Measurements from ENCODE around the gene HTRA3. TPM values are rescaled to one million over a fixed set of nuclear protein-coding genes. Genes with fewer than 3 reads are reported as not detected.

The HTRA3 gene
- polyA plus RNA-seq, 1 donor = 15.5 TPM

- Histone ChIP-seq H3K27me3 (ENCODE audit: control insufficient read depth, insufficient read depth, low read length) (no peaks in the 10 kb centered on the region), H3K36me3 (ENCODE audit: control insufficient read depth, insufficient read depth, low read length) (no peaks in the 10 kb centered on the region), H3K27ac (ENCODE audit: low read length) (no peak overlapping the region), H3K4me1 (ENCODE audit: control insufficient read depth, insufficient read depth, low read length) (peaks cover 5% of the 10 kb centered on the region), H3K9me3 (ENCODE audit: control insufficient read depth, low read depth, low read length) (peaks cover 5% of the 10 kb centered on the region), H3K4me3 (ENCODE audit: low read length) (no peak overlapping the region)
- no peak for DNase-seq
- 59% methylated on average over 5 of the region's 7 CpGs for WGBS (ENCODE audit: insufficient coverage, low lambda C conversion rate)
Observed at GRCh38 chr4:8248091-8248490, 21.5 kb upstream of the HTRA3 start.

- no CpG with 5 or more reads among the region's 3 CpGs for WGBS (ENCODE audit: insufficient coverage, low lambda C conversion rate)
- no peak for DNase-seq
- H3K4me3 ChIP-seq (ENCODE audit: low read length) = no peak overlapping the region
- H3K36me3 ChIP-seq (ENCODE audit: control insufficient read depth, insufficient read depth, low read length) = no peaks in the 10 kb centered on the region
- peaks cover 5% of the 10 kb centered on the region for H3K4me1 ChIP-seq (ENCODE audit: control insufficient read depth, insufficient read depth, low read length)
- peaks cover 1% of the 10 kb centered on the region for H3K9me3 ChIP-seq (ENCODE audit: control insufficient read depth, low read depth, low read length)
- H3K27me3 ChIP-seq (ENCODE audit: control insufficient read depth, insufficient read depth, low read length) = no peaks in the 10 kb centered on the region
- H3K27ac ChIP-seq (ENCODE audit: low read length) = no peak overlapping the region
Observed at GRCh38 chr4:8250227-8250626, 19.3 kb upstream of the HTRA3 start.

GRCh38 chr4:8250637-8251036 lies 18.9 kb upstream of the HTRA3 start:
- Histone ChIP-seq H3K4me1 (ENCODE audit: control insufficient read depth, insufficient read depth, low read length) (peaks cover 5% of the 10 kb centered on the region), H3K4me3 (ENCODE audit: low read length) (no peak overlapping the region), H3K27me3 (ENCODE audit: control insufficient read depth, insufficient read depth, low read length) (no peaks in the 10 kb centered on the region), H3K27ac (ENCODE audit: low read length) (no peak overlapping the region), H3K36me3 (ENCODE audit: control insufficient read depth, insufficient read depth, low read length) (no peaks in the 10 kb centered on the region), H3K9me3 (ENCODE audit: control insufficient read depth, low read depth, low read length) (no peaks in the 10 kb centered on the region)
- DNase-seq = no peak
- no CpG with 5 or more reads among the region's 7 CpGs for WGBS (ENCODE audit: insufficient coverage, low lambda C conversion rate)

GRCh38 chr4:8251110-8251883 lies 18.3 kb upstream of the HTRA3 start:
- Histone ChIP-seq H3K36me3 (ENCODE audit: control insufficient read depth, insufficient read depth, low read length) (no peaks in the 10 kb centered on the region), H3K9me3 (ENCODE audit: control insufficient read depth, low read depth, low read length) (no peaks in the 10 kb centered on the region), H3K4me3 (ENCODE audit: low read length) (no peak overlapping the region), H3K27me3 (ENCODE audit: control insufficient read depth, insufficient read depth, low read length) (no peaks in the 10 kb centered on the region), H3K4me1 (ENCODE audit: control insufficient read depth, insufficient read depth, low read length) (peaks cover 5% of the 10 kb centered on the region), H3K27ac (ENCODE audit: low read length) (no peak overlapping the region)
- WGBS (ENCODE audit: insufficient coverage, low lambda C conversion rate) = no CpG with 5 or more reads among the region's 24 CpGs
- no peak for DNase-seq

GRCh38 chr4:8252301-8253173 lies 17.0 kb upstream of the HTRA3 start:
- Histone ChIP-seq H3K4me3 (ENCODE audit: low read length) (no peak overlapping the region), H3K9me3 (ENCODE audit: control insufficient read depth, low read depth, low read length) (no peaks in the 10 kb centered on the region), H3K4me1 (ENCODE audit: control insufficient read depth, insufficient read depth, low read length) (no peaks in the 10 kb centered on the region), H3K27ac (ENCODE audit: low read length) (no peak overlapping the region), H3K27me3 (ENCODE audit: control insufficient read depth, insufficient read depth, low read length) (no peaks in the 10 kb centered on the region), H3K36me3 (ENCODE audit: control insufficient read depth, insufficient read depth, low read length) (no peaks in the 10 kb centered on the region)
- 100% methylated on average over 2 of the region's 23 CpGs for WGBS (ENCODE audit: insufficient coverage, low lambda C conversion rate)
- no peak for DNase-seq

- H3K9me3 ChIP-seq (ENCODE audit: control insufficient read depth, low read depth, low read length) = no peaks in the 10 kb centered on the region
- H3K4me3 ChIP-seq (ENCODE audit: low read length) = no peak overlapping the region
- DNase-seq = no peak
- H3K36me3 ChIP-seq (ENCODE audit: control insufficient read depth, insufficient read depth, low read length) = no peaks in the 10 kb centered on the region
- H3K27me3 ChIP-seq (ENCODE audit: control insufficient read depth, insufficient read depth, low read length) = no peaks in the 10 kb centered on the region
- no peaks in the 10 kb centered on the region for H3K4me1 ChIP-seq (ENCODE audit: control insufficient read depth, insufficient read depth, low read length)
- H3K27ac ChIP-seq (ENCODE audit: low read length) = no peak overlapping the region
- no CpG with 5 or more reads among the region's 6 CpGs for WGBS (ENCODE audit: insufficient coverage, low lambda C conversion rate)
Observed at GRCh38 chr4:8254076-8254475, 15.5 kb upstream of the HTRA3 start.

- H3K36me3 ChIP-seq (ENCODE audit: control insufficient read depth, insufficient read depth, low read length) = no peaks in the 10 kb centered on the region
Observed at GRCh38 chr4:8255698-8256441, 13.7 kb upstream of the HTRA3 start.

GRCh38 chr4:8257854-8258253 lies 11.7 kb upstream of the HTRA3 start:
- Histone ChIP-seq H3K27ac (ENCODE audit: low read length) (no peak overlapping the region), H3K4me1 (ENCODE audit: control insufficient read depth, insufficient read depth, low read length) (no peaks in the 10 kb centered on the region), H3K36me3 (ENCODE audit: control insufficient read depth, insufficient read depth, low read length) (no peaks in the 10 kb centered on the region), H3K27me3 (ENCODE audit: control insufficient read depth, insufficient read depth, low read length) (no peaks in the 10 kb centered on the region), H3K9me3 (ENCODE audit: control insufficient read depth, low read depth, low read length) (no peaks in the 10 kb centered on the region), H3K4me3 (ENCODE audit: low read length) (no peak overlapping the region)
- no CpG with 5 or more reads among the region's 4 CpGs for WGBS (ENCODE audit: insufficient coverage, low lambda C conversion rate)
- no peak for DNase-seq

More at GRCh38 chr4:8255698-8256441, 13.7 kb upstream of the HTRA3 start:
- no peak overlapping the region for H3K4me3 ChIP-seq (ENCODE audit: low read length)
- H3K9me3 ChIP-seq (ENCODE audit: control insufficient read depth, low read depth, low read length) = no peaks in the 10 kb centered on the region
- H3K4me1 ChIP-seq (ENCODE audit: control insufficient read depth, insufficient read depth, low read length) = no peaks in the 10 kb centered on the region
- WGBS (ENCODE audit: insufficient coverage, low lambda C conversion rate) = no CpG with 5 or more reads among the region's 14 CpGs
- DNase-seq = no peak
- H3K27me3 ChIP-seq (ENCODE audit: control insufficient read depth, insufficient read depth, low read length) = no peaks in the 10 kb centered on the region
- no peak overlapping the region for H3K27ac ChIP-seq (ENCODE audit: low read length)

- Histone ChIP-seq H3K27me3 (ENCODE audit: control insufficient read depth, insufficient read depth, low read length) (no peaks in the 10 kb centered on the region), H3K27ac (ENCODE audit: low read length) (no peak overlapping the region), H3K4me1 (ENCODE audit: control insufficient read depth, insufficient read depth, low read length) (no peaks in the 10 kb centered on the region), H3K9me3 (ENCODE audit: control insufficient read depth, low read depth, low read length) (no peaks in the 10 kb centered on the region), H3K36me3 (ENCODE audit: control insufficient read depth, insufficient read depth, low read length) (no peaks in the 10 kb centered on the region), H3K4me3 (ENCODE audit: low read length) (no peak overlapping the region)
- no peak for DNase-seq
- WGBS (ENCODE audit: insufficient coverage, low lambda C conversion rate) = 100% methylated on average over 2 of the region's 13 CpGs
Observed at GRCh38 chr4:8258552-8259212, 10.9 kb upstream of the HTRA3 start.
